ENCODE results near the gene SPA17. TPM values are rescaled to one million over a fixed set of nuclear protein-coding genes. Genes with fewer than 3 reads are reported as not detected.

SPA17 gene
- total and polyA plus RNA-seq, 9 of the 15 experiments (the other 6 are each of a cell fraction or from before 2014, with no cell fraction given) = 6.0 to 19.5 (median 12.6) TPM

DNA sequence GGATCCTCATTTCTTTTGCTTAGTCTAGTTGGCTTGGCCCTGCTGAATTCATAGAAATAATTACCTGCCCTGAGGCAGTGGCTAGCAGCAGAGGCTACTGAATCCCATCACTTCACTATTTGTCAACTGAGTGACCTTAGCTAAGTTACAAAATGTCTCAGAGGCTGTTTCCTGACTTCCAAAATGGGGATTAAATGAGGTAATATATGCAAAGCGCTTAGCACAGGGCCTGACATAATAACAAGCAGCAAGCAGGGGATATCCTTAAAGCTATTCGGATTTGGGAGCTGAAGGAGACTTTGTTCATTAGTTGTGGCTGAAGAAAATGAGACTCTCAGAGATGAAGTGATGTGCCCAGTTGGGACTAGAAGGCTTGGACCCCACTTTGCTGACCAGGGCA, 68.9 kb downstream of the SPA17 start (continued):
- TF ChIP-seq ZNF3 (CRISPR knock-in tag; IDR thresholded peaks at IDR 0.05) (no peak), SMARCA5 (IDR thresholded peaks at IDR 0.05) (no peak)

- 8% methylated on average over 6 of the region's 6 CpGs for WGBS (ENCODE audit: insufficient coverage, low coverage, missing lambda C conversion rate)
Measured at GRCh38 chr11:124743050-124743449, 69.3 kb downstream of the SPA17 start.

More at GRCh38 chr11:124743050-124743449, 69.3 kb downstream of the SPA17 start:
- DNase-seq (ENCODE audit: extremely low read depth in 1 of 4, low spot score in 3 of 4) (no peak), FAIRE-seq (no peak), ATAC-seq (no peak)
- POLR2A ChIA-PET = no interaction called here
- Histone ChIP-seq H4K20me1 (replicated peaks; ENCODE audit: control insufficient read depth, insufficient read depth, low read length) (0 out of 2 replicates have a peak, but pooled peaks cover 9% of the 10 kb centered on the region), H3K4me1 (replicated peaks in 1 of 2; ENCODE audit: control insufficient read depth in 2 of 2, insufficient read depth in 2 of 2, low read length in 2 of 2) (peaks cover 20 to 27% of the 10 kb centered on the region in 2 experiments; a peak in 4 of 5 replicates), H3K79me2 (ENCODE audit: control insufficient read depth, insufficient read depth, low read length) (no peaks in the 10 kb centered on the region), H3K9me3 (replicated peaks; ENCODE audit: control insufficient read depth, insufficient read depth, low read depth, low read length) (no peaks in the 10 kb centered on the region), H3K4me3 (no peak overlapping the region), H3K9ac (ENCODE audit: insufficient read depth in 1 of 2, low read depth in 2 of 2, low read length in 2 of 2) (no peak overlapping the region), H3K27ac (ENCODE audit: extremely low read depth, low read depth, low read length) (no peak overlapping the region), H3K36me3 (ENCODE audit: control insufficient read depth, insufficient read depth, low read length) (no peaks in the 10 kb centered on the region), H2AFZ (ENCODE audit: low read depth, low read length) (no peak overlapping the region), H3K9me1 (ENCODE audit: control insufficient read depth, insufficient read depth, low read length) (no peaks in the 10 kb centered on the region), H3K4me2 (ENCODE audit: insufficient read depth, low read length) (no peak overlapping the region), H3K27me3 (ENCODE audit: control insufficient read depth in 2 of 2, insufficient read depth in 2 of 2, low read length in 2 of 2) (peaks cover 8 to 38% of the 10 kb centered on the region in 2 experiments; a peak in 4 of 5 replicates)
- intact Hi-C loops (cut with micrococcal nuclease) (no loop called here), in situ Hi-C loops (cut with MboI) (no loop called here)
- no TSS peak for BruUV-seq (replicated peaks)
- CTCF ChIA-PET (ENCODE audit: low intra/inter-chr PET ratio) = no interaction called here
- TF ChIP-seq RBBP5 (IDR thresholded peaks at IDR 0.05; ENCODE audit: borderline replicate concordance, insufficient read depth, low read length, poor library complexity, severe bottlenecking) (no peak), NR2C1 (IDR thresholded peaks at IDR 0.05) (no peak), NR2C1 (tag; IDR thresholded peaks at IDR 0.05) (no peak), ELF4 (CRISPR knock-in tag; IDR thresholded peaks at IDR 0.05) (no peak), POLR2AphosphoS5 (IDR thresholded peaks at IDR 0.05; ENCODE audit: control insufficient read depth, insufficient read depth, low read depth, low read length) (no peak), PYGO2 (tag; IDR thresholded peaks at IDR 0.05) (no peak), CXXC5 (CRISPR knock-in tag; IDR thresholded peaks at IDR 0.05) (no peak), ZKSCAN1 (IDR thresholded peaks at IDR 0.05; ENCODE audit: low read depth, low read length) (no peak), MAFG (tag; conservative IDR thresholded peaks at IDR 0.05) (no peak), ARID2 (IDR thresholded peaks at IDR 0.05) (no peak)
- TF ChIP-seq, protein P1, sequence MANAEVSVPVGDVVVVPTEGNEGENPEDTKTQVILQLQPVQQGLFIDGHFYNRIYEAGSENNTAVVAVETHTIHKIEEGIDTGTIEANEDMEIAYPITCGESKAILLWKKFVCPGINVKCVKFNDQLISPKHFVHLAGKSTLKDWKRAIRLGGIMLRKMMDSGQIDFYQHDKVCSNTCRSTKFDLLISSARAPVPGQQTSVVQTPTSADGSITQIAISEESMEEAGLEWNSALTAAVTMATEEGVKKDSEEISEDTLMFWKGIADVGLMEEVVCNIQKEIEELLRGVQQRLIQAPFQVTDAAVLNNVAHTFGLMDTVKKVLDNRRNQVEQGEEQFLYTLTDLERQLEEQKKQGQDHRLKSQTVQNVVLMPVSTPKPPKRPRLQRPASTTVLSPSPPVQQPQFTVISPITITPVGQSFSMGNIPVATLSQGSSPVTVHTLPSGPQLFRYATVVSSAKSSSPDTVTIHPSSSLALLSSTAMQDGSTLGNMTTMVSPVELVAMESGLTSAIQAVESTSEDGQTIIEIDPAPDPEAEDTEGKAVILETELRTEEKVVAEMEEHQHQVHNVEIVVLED (CRISPR knock-in tag; IDR thresholded peaks at IDR 0.05) = no peak

Data from K562 (cell line).